Loucy (cell line): Measurements from ENCODE around the gene RPN2.

ENCODE experiments used
- H2AFZ ChIP-seq: fragments of 200-600 bp; sonication (generic); 2 replicates; pipeline ENCODE4 v1.6.0; 2016; ENCODE audit warnings: antibody characterized with exemption, mild to moderate bottlenecking, low read length, moderate library complexity
- H3F3A ChIP-seq: fragments of 200-600 bp; 2 replicates; pipeline ENCODE4 v1.6.0; 2016; ENCODE audit warnings: antibody characterized with exemption, low read depth, mild to moderate bottlenecking
- H3K27me3 ChIP-seq: fragments of 200-600 bp; sonication (generic); 2 replicates; pipeline ENCODE4 v1.6.1; 2014; ENCODE audit warnings: low read length, mild to moderate bottlenecking; ENCODE audit not compliant: insufficient read depth, poor library complexity, severe bottlenecking
- H3K36me3 ChIP-seq: fragments of 200-600 bp; sonication (generic); 2 replicates; pipeline ENCODE4 v1.6.1; 2016; ENCODE audit warnings: low read length; ENCODE audit not compliant: insufficient read depth
- H3K4me1 ChIP-seq: fragments of 200-600 bp; sonication (generic); 2 replicates; pipeline ENCODE4 v1.5.1; 2014; ENCODE audit warnings: low read length, mild to moderate bottlenecking; ENCODE audit not compliant: insufficient read depth, poor library complexity, severe bottlenecking
- H3K4me2 ChIP-seq: fragments of 200-600 bp; sonication (generic); 2 replicates; pipeline ENCODE4 v1.6.0; 2014; ENCODE audit warnings: antibody characterized with exemption, low read length, low read depth, mild to moderate bottlenecking; ENCODE audit not compliant: poor library complexity, severe bottlenecking
- H3K4me3 ChIP-seq: fragments of 200-600 bp; sonication (generic); 2 replicates; pipeline ENCODE4 v1.5.1; 2014; ENCODE audit warnings: low read length, mild to moderate bottlenecking, mixed read lengths; ENCODE audit not compliant: poor library complexity, severe bottlenecking
- H3K79me2 ChIP-seq: fragments of 200-600 bp; sonication (generic); 2 replicates; pipeline ENCODE4 v1.6.1; 2014; ENCODE audit warnings: low read length; ENCODE audit not compliant: insufficient read depth
- H3K9ac ChIP-seq: fragments of 200-600 bp; sonication (generic); 2 replicates; pipeline ENCODE4 v1.6.0; 2014; ENCODE audit warnings: mild to moderate bottlenecking, low read depth, low read length, moderate library complexity; ENCODE audit not compliant: poor library complexity, severe bottlenecking
- H3K9me2 ChIP-seq: fragments of 200-600 bp; sonication (generic); replicated peaks from 2 replicates; pipeline ENCODE4 v1.6.1; 2016; ENCODE audit warnings: low read depth, low read length, mixed read lengths
- H3K9me3 ChIP-seq: fragments of 200-600 bp; sonication (generic); 2 replicates; pipeline ENCODE4 v1.6.1; 2014; ENCODE audit warnings: mild to moderate bottlenecking, antibody characterized with exemption, low read length, low read depth; ENCODE audit not compliant: insufficient read depth
- H4K20me1 ChIP-seq: fragments of 200-600 bp; sonication (generic); 2 replicates; pipeline ENCODE4 v1.6.0; 2014; ENCODE audit warnings: antibody characterized with exemption, low read length, mild to moderate bottlenecking; ENCODE audit not compliant: insufficient read depth, poor library complexity, severe bottlenecking
- EZH2phosphoT487 ChIP-seq: fragments of 200-600 bp; IDR thresholded peaks from 2 replicates; pipeline ENCODE4 v1.6.1; 2018; ENCODE audit warnings: antibody characterized with exemption, mild to moderate bottlenecking, moderate library complexity, borderline replicate concordance
- TF ChIP-seq, protein P1 (sequence below): fragments of 200-600 bp; sonication (generic); conservative IDR thresholded peaks from 2 replicates; pipeline ENCODE4 v1.5.1; 2014; ENCODE audit warnings: mild to moderate bottlenecking, antibody characterized with exemption, low read length

RPN2 gene

DNA sequence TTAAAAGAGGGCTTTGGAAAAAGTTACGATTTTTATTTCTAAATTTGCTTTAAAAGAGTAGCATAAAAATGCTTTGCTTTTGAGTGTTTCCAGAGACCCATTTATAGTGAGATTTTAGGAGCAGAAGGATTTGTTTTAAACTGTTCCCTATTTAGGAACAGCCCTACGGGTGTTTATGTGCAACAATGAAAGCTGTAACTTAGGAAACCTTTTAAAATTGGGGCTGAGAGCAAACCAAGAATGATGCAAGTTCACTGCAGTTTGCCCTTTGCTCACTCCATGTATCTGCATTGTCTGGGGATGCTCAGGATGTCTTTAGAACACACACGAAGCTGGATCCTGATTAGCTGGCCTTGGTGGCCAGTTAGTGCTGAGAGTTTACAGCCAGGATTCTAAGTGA, 41.6 kb downstream of the RPN2 start:
- Histone ChIP-seq H3F3A (no peaks in the 10 kb centered on the region), H4K20me1 (peaks cover 4% of the 10 kb centered on the region), H3K9me2 (no peaks in the 10 kb centered on the region), H3K27me3 (no peaks in the 10 kb centered on the region), H3K9ac (no peak overlapping the region), H3K4me1 (no peaks in the 10 kb centered on the region), H3K4me3 (no peak overlapping the region), H3K9me3 (no peaks in the 10 kb centered on the region), H2AFZ (no peak overlapping the region), H3K36me3 (peaks cover 90% of the 10 kb centered on the region), H3K79me2 (no peaks in the 10 kb centered on the region), H3K4me2 (no peak overlapping the region)
- TF ChIP-seq EZH2phosphoT487, result no peak
- TF ChIP-seq, protein P1, sequence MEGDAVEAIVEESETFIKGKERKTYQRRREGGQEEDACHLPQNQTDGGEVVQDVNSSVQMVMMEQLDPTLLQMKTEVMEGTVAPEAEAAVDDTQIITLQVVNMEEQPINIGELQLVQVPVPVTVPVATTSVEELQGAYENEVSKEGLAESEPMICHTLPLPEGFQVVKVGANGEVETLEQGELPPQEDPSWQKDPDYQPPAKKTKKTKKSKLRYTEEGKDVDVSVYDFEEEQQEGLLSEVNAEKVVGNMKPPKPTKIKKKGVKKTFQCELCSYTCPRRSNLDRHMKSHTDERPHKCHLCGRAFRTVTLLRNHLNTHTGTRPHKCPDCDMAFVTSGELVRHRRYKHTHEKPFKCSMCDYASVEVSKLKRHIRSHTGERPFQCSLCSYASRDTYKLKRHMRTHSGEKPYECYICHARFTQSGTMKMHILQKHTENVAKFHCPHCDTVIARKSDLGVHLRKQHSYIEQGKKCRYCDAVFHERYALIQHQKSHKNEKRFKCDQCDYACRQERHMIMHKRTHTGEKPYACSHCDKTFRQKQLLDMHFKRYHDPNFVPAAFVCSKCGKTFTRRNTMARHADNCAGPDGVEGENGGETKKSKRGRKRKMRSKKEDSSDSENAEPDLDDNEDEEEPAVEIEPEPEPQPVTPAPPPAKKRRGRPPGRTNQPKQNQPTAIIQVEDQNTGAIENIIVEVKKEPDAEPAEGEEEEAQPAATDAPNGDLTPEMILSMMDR, result no peak

DNA sequence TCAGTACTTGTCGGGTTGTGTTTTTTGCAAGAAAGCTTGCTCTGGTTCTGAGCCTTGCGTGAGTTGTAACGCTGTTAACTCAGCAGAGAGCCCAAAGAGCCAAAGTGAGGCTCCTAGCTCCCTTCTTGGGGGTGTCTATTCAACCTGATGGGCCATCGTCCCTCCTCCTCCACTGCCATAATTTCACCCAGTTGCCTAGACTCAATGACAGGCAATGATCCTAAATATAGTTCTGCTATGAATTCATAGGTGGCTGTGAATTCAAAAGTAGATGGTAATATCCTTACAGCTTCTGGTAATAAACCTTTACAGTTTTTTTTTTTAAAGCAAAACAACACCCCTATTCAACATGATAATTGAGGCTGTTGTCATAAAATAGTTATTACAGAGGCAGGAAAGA, 43.0 kb downstream of the RPN2 start:
- Histone ChIP-seq H3K9me3 (no peaks in the 10 kb centered on the region), H3K4me2 (no peak overlapping the region), H3K9ac (no peak overlapping the region), H3K4me1 (no peaks in the 10 kb centered on the region), H2AFZ (no peak overlapping the region), H4K20me1 (peaks cover 4% of the 10 kb centered on the region), H3K9me2 (no peaks in the 10 kb centered on the region), H3K27me3 (no peaks in the 10 kb centered on the region), H3K4me3 (no peak overlapping the region), H3K79me2 (no peaks in the 10 kb centered on the region), H3K36me3 (peaks cover 93% of the 10 kb centered on the region), H3F3A (no peaks in the 10 kb centered on the region)
- no peak for TF ChIP-seq EZH2phosphoT487
- TF ChIP-seq, protein P1, result no peak

DNA sequence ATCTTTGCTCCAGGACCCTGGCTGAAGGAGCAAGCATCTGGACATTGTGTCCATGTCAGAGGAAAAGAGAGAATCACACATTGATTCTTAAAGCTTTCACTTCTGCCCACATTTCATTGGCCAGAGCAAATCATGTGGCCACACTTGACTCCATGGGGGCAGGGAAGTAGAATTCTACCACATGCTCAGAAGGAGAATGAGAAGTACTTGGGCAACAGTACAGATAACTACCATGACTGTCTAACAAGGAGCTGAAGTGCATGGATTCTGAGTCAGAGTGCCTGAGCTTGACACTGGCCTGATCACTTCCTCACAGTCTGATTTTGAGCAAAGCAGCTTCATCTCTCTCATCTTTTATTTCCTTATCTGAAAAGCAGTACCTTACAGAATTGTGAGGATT, 43.9 kb downstream of the RPN2 start:
- H3K9me2 ChIP-seq, result no peaks in the 10 kb centered on the region
- no peaks in the 10 kb centered on the region for H3K9me3 ChIP-seq
- TF ChIP-seq, protein P1, result no peak
- no peak for TF ChIP-seq EZH2phosphoT487
- no peaks in the 10 kb centered on the region for H3K4me1 ChIP-seq
- peaks cover 95% of the 10 kb centered on the region for H3K36me3 ChIP-seq
- H3K27me3 ChIP-seq, result no peaks in the 10 kb centered on the region
- no peak overlapping the region for H3K4me3 ChIP-seq
- H4K20me1 ChIP-seq, result peaks cover 4% of the 10 kb centered on the region
- H3F3A ChIP-seq, result no peaks in the 10 kb centered on the region
- no peak overlapping the region for H2AFZ ChIP-seq
- H3K9ac ChIP-seq, result no peak overlapping the region
- H3K79me2 ChIP-seq, result no peaks in the 10 kb centered on the region
- no peak overlapping the region for H3K4me2 ChIP-seq
